ENCODE data around the gene AGAP1. TPM values are rescaled to one million over a fixed set of nuclear protein-coding genes. Genes with fewer than 3 reads are reported as not detected.

AGAP1 gene
- total and polyA plus RNA-seq, 10 donors = 1.1 to 26.6 (median 11.3) TPM

DNA sequence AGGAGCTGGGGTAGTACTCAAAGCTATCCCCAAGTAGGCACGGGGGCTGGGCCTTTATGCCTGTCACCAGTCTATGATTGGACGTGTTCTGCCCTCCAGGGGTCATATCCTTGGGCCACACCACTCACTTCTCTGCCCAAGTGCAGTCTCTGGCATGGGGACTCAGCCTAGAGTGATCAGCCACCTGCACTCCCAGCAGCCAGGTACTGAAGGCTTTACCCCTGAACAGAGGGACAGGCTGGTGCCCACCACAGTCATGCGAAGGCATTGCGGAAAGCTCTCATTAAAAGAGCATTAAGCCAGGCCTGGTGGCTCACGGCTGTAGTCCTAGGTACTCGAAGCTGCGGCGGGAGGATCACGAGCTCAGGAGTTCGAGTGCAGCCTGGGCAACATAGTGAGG is 199.4 kb downstream of the AGAP1 start:
- intact Hi-C loops (cut with DNase I; ENCODE audit: low total_unique reads) = no loop called here
- H3K4me1 ChIP-seq = no peaks in the 10 kb centered on the region
- H3K36me3 ChIP-seq = no peaks in the 10 kb centered on the region
- peak; percentile 54 for DNase-seq
- no peak overlapping the region for H3K4me3 ChIP-seq
- H3K27me3 ChIP-seq (replicated peaks in 1 of 7) = no peaks in the 10 kb centered on the region
- WGBS, 5 donors = 89 to 96% (median 95%) methylated on average over 9 to 10 of the region's 10 CpGs
- no peak overlapping the region for H3K27ac ChIP-seq
- no peaks in the 10 kb centered on the region for H3K9me3 ChIP-seq
- TF ChIP-seq POLR2A (IDR thresholded peaks at IDR 0.05) = no peak
- TF ChIP-seq, protein P1, sequence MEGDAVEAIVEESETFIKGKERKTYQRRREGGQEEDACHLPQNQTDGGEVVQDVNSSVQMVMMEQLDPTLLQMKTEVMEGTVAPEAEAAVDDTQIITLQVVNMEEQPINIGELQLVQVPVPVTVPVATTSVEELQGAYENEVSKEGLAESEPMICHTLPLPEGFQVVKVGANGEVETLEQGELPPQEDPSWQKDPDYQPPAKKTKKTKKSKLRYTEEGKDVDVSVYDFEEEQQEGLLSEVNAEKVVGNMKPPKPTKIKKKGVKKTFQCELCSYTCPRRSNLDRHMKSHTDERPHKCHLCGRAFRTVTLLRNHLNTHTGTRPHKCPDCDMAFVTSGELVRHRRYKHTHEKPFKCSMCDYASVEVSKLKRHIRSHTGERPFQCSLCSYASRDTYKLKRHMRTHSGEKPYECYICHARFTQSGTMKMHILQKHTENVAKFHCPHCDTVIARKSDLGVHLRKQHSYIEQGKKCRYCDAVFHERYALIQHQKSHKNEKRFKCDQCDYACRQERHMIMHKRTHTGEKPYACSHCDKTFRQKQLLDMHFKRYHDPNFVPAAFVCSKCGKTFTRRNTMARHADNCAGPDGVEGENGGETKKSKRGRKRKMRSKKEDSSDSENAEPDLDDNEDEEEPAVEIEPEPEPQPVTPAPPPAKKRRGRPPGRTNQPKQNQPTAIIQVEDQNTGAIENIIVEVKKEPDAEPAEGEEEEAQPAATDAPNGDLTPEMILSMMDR (IDR thresholded peaks at IDR 0.05 in 8 of 11, conservative IDR thresholded peaks at IDR 0.05 in 3 of 11) = no peak
- no peak for TF ChIP-seq POLR2AphosphoS5 (IDR thresholded peaks at IDR 0.05)

DNA sequence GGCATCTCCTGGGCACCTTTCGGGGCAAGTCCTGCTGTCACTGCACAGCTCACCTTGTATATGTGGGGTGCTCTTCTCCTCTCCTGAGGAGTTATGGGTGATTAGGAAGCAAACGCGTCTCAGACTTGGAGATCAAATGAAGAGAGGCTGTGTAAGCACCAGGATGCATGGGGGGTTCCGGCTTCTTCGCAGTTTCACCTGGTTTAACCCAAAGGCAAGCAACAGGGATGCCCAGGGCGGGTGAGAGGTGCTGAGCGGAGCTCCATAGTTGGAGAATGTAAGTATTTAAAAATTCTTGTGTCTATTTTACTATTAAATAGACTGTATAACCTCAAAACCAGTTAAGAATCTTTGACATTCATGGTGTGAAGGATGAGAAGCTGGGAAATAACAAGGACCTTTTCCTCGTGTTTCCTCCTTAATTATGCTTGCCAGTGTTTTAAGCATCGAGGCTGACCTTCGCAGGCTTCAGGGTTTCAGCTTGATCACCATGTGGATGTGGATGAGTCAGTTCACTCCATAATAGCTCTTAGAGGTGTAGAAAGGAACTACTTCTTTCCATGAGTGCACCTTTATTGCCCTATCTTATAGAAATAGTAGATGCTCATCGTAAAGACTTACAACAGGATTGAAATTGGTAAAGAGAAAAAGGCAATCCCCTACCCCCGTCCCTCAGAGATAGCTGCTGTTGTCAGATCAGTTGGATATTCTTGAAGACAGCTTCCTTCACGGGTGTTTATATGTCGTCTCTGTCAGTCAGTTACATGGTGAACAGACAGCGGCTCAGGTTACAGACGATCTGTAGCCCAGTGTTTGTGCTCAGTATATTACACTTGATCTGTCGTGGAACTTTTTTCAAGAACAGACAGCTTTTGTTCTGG is 201.1 kb downstream of the AGAP1 start:
- intact Hi-C loops (cut with DNase I; ENCODE audit: low total_unique reads) = no loop called here
- no peak overlapping the region for H3K4me3 ChIP-seq
- TF ChIP-seq POLR2AphosphoS5 (IDR thresholded peaks at IDR 0.05) (no peak), POLR2A (IDR thresholded peaks at IDR 0.05) (no peak)
- TF ChIP-seq, protein P1 (IDR thresholded peaks at IDR 0.05 in 8 of 11, conservative IDR thresholded peaks at IDR 0.05 in 3 of 11) = no peak
- DNase-seq = no peak
- no peaks in the 10 kb centered on the region for H3K36me3 ChIP-seq
- 83 to 88% (median 87%) methylated on average over 17 of the region's 17 CpGs for WGBS, 5 donors
- H3K4me1 ChIP-seq = no peaks in the 10 kb centered on the region
- no peaks in the 10 kb centered on the region for H3K27me3 ChIP-seq (replicated peaks in 1 of 7)
- H3K27ac ChIP-seq = no peak overlapping the region
- no peaks in the 10 kb centered on the region for H3K9me3 ChIP-seq

DNA sequence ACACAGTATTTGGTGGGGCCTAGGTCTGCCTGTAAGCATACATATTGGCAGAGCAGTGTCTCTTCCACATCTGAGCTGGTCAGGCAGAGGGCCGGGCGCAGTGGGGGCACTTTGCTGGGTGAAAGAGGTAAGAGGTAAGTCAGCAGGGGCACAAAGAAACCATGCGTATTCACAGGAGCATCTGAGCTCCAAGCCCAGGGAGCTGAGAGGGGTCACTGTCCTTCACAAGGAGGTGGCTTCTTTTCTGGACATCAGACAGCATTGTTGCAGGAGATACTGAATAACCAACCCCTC is 201.7 kb downstream of the AGAP1 start:
- H3K27ac ChIP-seq = no peak overlapping the region
- no peaks in the 10 kb centered on the region for H3K36me3 ChIP-seq
- no peak overlapping the region for H3K4me3 ChIP-seq
- 81 to 98% (median 96%) methylated on average over 3 of the region's 3 CpGs for WGBS, 5 donors
- H3K4me1 ChIP-seq = no peaks in the 10 kb centered on the region
- TF ChIP-seq POLR2A (IDR thresholded peaks at IDR 0.05) = no peak
- TF ChIP-seq, protein P1 (IDR thresholded peaks at IDR 0.05 in 8 of 11, conservative IDR thresholded peaks at IDR 0.05 in 3 of 11) = no peak
- DNase-seq = no peak
- H3K9me3 ChIP-seq = no peaks in the 10 kb centered on the region
- no peaks in the 10 kb centered on the region for H3K27me3 ChIP-seq (replicated peaks in 1 of 7)
- intact Hi-C loops (cut with DNase I; ENCODE audit: low total_unique reads) = no loop called here

DNA sequence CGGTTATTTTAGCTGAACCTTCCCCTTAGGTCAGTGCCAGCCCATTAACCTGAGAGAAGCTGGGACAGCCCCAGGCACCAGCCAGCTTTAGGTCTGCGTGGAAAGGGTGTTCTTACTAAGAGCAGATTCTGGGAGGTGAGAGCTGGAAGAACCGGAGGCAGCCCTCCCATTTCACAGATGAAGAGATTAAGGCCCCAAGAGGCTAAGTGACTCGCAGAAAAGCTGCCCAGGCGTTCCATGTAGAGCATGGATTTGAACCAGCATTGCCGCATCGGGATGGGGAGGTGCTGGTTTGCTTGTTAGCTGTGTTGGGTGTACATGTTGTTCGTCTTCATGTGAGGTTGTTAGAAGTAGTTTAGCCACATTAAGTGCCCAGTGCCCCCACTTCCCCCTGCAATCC is 203.2 kb downstream of the AGAP1 start:
- WGBS, 5 donors = 89 to 94% (median 91%) methylated on average over 8 of the region's 8 CpGs
- intact Hi-C loops (cut with DNase I; ENCODE audit: low total_unique reads) = no loop called here
- TF ChIP-seq, protein P1 (IDR thresholded peaks at IDR 0.05 in 8 of 11, conservative IDR thresholded peaks at IDR 0.05 in 3 of 11) = no peak
- no peak for TF ChIP-seq POLR2AphosphoS5 (IDR thresholded peaks at IDR 0.05)
- TF ChIP-seq POLR2A (IDR thresholded peaks at IDR 0.05) = no peak

More for the DNA sequence above, 203.2 kb downstream of the AGAP1 start:
- no peaks in the 10 kb centered on the region for H3K9me3 ChIP-seq
- H3K36me3 ChIP-seq = no peaks in the 10 kb centered on the region
- no peak overlapping the region for H3K4me3 ChIP-seq
- peaks cover 0 to 6% (median 0%) of the 10 kb centered on the region in 7 donors for H3K27me3 ChIP-seq (replicated peaks in 1 of 7)
- H3K27ac ChIP-seq = peak overlapping the region in 2 of 8 donors; percentile 46 to 48
- peaks cover 0 to 10% (median 7%) of the 10 kb centered on the region in 6 donors for H3K4me1 ChIP-seq
- no peak for DNase-seq

Measured in spleen (tissue), 11 donors.